MG63 (cell line): ENCODE data around the gene DNASE1L3. TPM values are rescaled to one million over a fixed set of nuclear protein-coding genes. Genes with fewer than 3 reads are reported as not detected.

Experiments used
- DNase-seq: peaks from one replicate; pipeline ENCODE4 v3.0.0-alpha.2; 2020
- H3K27me3 ChIP-seq: fragments of 250-450 bp; sonication (Bioruptor Pico); 2 replicates; pipeline ENCODE4 v1.5.1; 2020; ENCODE audit warnings: mild to moderate bottlenecking, moderate library complexity
- H3K36me3 ChIP-seq: fragments of 250-450 bp; sonication (Bioruptor Pico); 2 replicates; pipeline ENCODE4 v1.5.1; 2020; ENCODE audit warnings: mild to moderate bottlenecking, moderate library complexity
- H3K4me3 ChIP-seq: fragments of 250-450 bp; sonication (Bioruptor Pico); 2 replicates; pipeline ENCODE4 v1.5.1; 2020; ENCODE audit warnings: mild to moderate bottlenecking, moderate library complexity
- H3K9me3 ChIP-seq: fragments of 250-450 bp; sonication (Bioruptor Pico); 2 replicates; pipeline ENCODE4 v1.5.1; 2020; ENCODE audit warnings: mild to moderate bottlenecking, moderate library complexity
- total RNA-seq: library from RNA; depleted of rRNA; stranded (reverse); fragments of >200 nt; shearing (Covaris generic); gene quantifications from 2 replicates; pipeline ENCODE4 v1.2.3, GENCODE V29; 2014; ENCODE audit warnings: low replicate concordance

DNASE1L3 gene
- total RNA-seq, 1 experiment from 2014 or later: not detected

DNA sequence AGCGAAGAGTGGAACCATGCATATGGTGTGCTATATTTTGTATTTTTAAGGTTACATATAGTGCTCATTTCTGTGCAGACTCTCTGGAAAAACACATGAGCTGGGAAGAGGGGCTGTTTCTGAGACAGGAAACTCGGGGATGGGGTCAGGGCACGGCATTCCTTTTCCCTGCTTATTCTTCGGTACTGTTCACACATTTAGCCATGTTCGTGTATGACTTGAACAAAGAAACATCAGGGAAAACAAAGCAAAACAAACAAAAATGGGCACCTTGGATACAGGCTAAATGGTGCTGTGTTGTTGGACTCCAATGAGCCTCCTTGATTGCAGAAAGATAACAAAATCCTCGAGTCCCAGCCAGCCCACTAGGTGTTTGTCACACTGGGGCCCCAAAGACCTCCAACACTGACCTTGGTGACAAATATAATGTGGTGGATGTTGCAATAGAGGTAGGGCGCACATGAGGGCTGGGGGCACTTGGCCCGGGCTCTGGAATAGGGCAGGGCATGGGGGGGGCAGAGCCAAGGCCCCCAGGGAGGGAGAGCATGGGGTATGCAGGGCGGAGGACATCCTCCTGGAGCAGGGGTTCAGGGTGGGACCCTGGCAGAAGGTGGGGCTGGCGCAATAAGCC lies 19.3 kb downstream of the DNASE1L3 start:
- no peaks in the 10 kb centered on the region for H3K9me3 ChIP-seq

DNA sequence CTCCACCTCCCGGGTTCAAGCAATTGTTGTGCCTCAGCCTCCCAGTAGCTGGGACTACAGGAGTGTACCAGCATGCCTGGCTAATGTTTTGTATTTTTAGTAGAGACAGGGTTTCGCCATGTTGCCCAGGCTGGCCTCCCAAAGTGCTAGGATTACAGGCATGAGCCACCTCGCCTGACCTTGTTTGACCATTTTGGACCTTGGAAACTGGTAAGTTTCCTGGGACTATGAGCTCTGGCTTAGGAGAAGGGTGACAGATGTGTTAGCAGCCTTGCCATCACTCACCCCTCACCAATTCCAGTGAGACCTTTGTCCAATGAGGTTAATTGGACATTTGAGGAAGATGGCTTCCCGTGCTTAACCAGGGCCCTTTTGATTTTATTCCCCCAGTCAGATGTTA lies 19.9 kb downstream of the DNASE1L3 start:
- no peak for DNase-seq
- H3K36me3 ChIP-seq: no peaks in the 10 kb centered on the region
- no peaks in the 10 kb centered on the region for H3K27me3 ChIP-seq
- no peak overlapping the region for H3K4me3 ChIP-seq
- H3K9me3 ChIP-seq: no peaks in the 10 kb centered on the region

More for the DNA sequence above, 19.3 kb downstream of the DNASE1L3 start:
- DNase-seq: no peak
- Histone ChIP-seq H3K27me3 (no peaks in the 10 kb centered on the region), H3K4me3 (no peak overlapping the region), H3K36me3 (no peaks in the 10 kb centered on the region)

DNA sequence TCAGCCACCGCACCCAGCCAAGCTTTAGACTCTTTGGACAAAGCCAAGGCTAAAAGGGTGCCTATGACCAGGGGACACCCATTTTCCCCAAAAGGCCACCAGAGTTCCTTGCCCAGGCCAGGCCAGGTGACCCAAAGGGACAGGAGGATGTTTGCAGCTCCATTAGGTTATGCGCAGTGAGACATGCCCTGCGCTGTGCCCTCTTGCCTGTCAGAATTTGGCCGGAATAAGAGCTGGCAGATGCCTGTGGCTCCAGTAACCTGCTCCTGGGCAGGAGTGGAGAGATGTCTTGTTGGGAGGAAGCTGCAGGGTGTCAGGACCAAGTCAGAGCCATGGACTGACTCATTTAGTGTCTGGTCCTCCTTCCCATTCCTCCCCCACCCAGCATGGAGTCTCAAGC lies 20.5 kb downstream of the DNASE1L3 start:
- Histone ChIP-seq H3K4me3 (no peak overlapping the region), H3K9me3 (no peaks in the 10 kb centered on the region), H3K36me3 (no peaks in the 10 kb centered on the region), H3K27me3 (no peaks in the 10 kb centered on the region)
- DNase-seq: no peak

DNA sequence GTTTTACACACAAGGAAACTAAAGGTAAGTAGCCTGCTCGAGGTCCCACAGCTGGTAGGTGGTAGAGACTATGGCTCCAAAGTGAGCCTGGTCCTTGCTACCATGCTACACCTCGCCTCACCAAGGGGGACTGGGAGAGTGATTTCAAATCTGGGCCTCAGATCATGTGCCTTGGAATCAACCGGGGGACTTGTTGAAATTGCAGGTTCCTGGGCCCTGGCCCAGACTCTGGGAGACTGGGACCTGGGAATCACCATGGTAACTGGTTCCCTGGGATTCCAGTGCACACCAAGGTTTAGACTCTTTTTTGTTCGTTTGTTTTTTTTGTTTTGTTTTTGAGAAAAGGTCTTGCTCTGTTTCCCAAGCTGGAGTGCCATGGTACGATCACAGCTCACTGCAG lies 21.1 kb downstream of the DNASE1L3 start:
- no peak for DNase-seq
- Histone ChIP-seq H3K36me3 (no peaks in the 10 kb centered on the region), H3K9me3 (no peaks in the 10 kb centered on the region), H3K27me3 (no peaks in the 10 kb centered on the region), H3K4me3 (no peak overlapping the region)

DNA sequence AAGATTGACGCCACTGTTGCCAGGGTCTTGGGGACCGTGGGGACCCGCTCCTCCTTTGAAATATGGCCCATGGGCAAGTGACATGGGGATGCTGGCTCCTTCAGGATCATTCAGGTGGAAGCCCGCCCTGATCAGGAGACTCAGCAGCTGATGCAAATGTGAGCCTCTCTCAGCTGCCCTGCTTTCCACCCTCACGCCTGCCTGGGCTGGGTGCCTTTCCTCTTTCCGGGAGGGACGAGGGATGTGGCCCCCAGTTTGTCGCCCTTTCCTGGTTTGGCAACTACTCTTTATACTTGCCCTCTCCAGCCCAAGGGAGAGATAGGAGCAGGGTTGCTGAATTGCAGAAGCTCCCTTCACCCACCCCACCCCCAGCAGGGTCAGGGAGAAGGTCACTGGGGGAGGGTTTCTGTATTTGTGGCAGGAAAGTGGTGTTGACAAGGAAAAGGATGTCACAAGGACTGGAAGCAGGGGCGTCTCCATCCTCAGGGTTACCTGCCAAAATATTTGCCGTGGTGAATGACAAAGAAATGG lies 21.8 kb downstream of the DNASE1L3 start:
- H3K27me3 ChIP-seq: no peaks in the 10 kb centered on the region
- no peak for DNase-seq
- no peaks in the 10 kb centered on the region for H3K9me3 ChIP-seq

DNA sequence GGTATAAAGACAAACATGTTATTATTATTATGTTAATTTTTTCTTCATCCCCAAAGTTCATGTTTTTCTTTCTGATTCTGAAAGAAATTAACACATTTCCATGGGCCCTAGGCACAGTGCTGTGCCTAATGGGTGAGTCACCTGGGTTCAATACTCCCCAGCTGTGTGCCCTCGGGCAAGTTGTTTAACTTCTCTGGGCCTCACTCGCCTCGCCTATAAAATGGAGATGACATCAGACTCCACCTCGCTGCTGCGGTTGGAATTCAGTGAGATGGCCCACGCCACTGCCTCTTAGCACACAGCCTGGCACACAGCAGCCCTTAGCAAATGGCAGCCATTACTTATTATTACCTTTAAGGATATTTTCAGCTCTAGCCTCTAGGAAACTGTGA lies 22.6 kb downstream of the DNASE1L3 start:
- H3K4me3 ChIP-seq: no peak overlapping the region
- no peaks in the 10 kb centered on the region for H3K27me3 ChIP-seq
- no peaks in the 10 kb centered on the region for H3K36me3 ChIP-seq
- no peaks in the 10 kb centered on the region for H3K9me3 ChIP-seq
- DNase-seq: no peak

More for the DNA sequence above, 21.8 kb downstream of the DNASE1L3 start:
- H3K4me3 ChIP-seq: no peak overlapping the region
- no peaks in the 10 kb centered on the region for H3K36me3 ChIP-seq

DNA sequence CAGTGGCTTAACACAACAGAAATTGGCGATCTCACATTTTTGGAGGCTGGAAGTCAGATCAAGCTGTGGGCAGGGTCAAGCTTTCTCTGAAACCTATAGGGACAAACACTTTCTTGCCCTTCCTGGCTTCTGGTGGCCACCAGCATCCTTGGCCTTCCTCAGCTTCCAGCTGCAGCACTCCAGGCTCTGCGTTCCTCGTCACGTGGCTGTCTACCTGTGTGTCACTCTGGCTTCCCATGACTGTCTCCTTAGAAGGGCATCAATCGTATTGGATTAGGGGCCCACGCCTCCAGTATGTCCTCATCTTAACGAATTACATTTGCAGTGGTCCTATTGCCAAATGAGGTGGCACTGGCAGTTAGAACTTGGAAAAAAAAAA lies 25.8 kb downstream of the DNASE1L3 start:
- no peak for DNase-seq
- H3K27me3 ChIP-seq: no peaks in the 10 kb centered on the region
- H3K4me3 ChIP-seq: no peak overlapping the region
- no peaks in the 10 kb centered on the region for H3K36me3 ChIP-seq
- no peaks in the 10 kb centered on the region for H3K9me3 ChIP-seq

DNA sequence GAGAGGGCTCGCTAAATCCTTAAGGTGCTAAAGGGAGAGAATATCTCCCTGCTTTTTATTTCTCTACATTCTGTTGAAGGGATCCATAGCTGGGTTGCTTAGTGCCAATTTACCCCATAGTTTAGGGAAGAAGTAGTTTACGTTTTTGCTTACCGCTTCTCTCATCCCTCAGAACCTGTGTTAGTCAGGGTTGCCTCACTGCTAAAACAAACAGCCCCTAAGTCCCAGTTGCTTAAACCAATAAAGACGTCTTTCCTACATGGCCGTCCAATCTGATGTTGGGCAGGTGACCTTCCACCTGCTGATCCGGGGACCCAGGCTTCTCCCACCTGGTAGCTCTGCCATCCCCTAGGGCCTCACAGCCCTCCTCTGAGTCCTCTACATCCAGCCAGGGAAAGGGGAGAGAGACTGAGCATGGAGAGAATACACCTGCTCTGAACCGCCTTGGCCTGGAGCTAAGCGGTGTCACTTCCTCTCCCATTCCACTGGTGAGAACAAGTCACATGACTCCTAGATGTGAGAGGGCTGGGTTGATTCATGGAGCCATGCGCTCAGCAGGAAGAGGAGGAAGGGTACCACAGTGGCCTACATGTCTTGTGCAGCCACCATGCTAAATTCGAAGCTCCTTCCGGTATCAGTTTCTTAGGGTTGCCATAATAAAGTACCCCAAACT lies 26.3 kb downstream of the DNASE1L3 start:
- no peak for DNase-seq
- no peak overlapping the region for H3K4me3 ChIP-seq
- H3K9me3 ChIP-seq: no peaks in the 10 kb centered on the region
- no peaks in the 10 kb centered on the region for H3K36me3 ChIP-seq
- no peaks in the 10 kb centered on the region for H3K27me3 ChIP-seq

DNA sequence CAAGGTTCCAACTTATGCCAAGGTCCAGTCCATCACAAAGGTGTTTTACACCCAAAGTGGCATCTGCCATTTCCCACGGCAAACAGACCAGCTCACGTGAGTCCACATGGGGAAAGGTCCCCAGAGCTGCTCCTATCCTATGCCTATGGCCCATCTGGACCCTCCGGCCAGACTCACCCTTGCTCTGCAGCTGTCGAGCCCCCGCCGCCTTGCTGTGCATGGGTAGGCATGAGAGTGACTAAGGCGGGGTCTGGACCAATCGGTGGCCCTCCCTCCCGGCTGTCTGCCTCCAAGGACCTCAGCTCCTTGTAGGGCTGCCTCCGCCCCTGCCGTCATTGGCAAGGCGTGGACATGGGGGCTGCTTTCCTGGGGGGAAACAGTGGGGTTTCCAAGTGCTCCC lies 26.9 kb downstream of the DNASE1L3 start:
- DNase-seq: no peak
- H3K27me3 ChIP-seq: no peaks in the 10 kb centered on the region

DNA sequence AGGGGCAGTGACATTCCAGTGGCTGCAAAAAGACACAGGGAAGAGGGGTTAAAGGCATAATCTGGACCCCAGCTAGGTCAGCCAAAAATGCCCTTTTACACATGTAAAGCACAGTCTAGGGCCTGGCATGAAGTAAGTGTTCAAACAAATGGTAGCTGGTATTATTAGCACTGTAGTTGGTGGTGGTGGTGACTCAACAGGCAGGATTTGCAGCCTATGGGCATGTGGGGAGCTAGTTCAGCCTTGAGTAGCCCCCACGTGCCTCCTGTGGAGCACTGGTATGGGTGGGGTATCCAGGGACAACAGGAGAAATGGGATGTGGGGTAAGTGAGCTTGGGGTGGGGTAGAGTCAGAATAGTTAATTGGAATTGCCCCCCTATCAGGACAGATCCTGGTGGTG lies 27.6 kb downstream of the DNASE1L3 start:
- Histone ChIP-seq H3K36me3 (no peaks in the 10 kb centered on the region), H3K27me3 (no peaks in the 10 kb centered on the region), H3K9me3 (no peaks in the 10 kb centered on the region), H3K4me3 (no peak overlapping the region)
- no peak for DNase-seq

More for the DNA sequence above, 26.9 kb downstream of the DNASE1L3 start:
- Histone ChIP-seq H3K36me3 (no peaks in the 10 kb centered on the region), H3K9me3 (no peaks in the 10 kb centered on the region), H3K4me3 (no peak overlapping the region)

DNA sequence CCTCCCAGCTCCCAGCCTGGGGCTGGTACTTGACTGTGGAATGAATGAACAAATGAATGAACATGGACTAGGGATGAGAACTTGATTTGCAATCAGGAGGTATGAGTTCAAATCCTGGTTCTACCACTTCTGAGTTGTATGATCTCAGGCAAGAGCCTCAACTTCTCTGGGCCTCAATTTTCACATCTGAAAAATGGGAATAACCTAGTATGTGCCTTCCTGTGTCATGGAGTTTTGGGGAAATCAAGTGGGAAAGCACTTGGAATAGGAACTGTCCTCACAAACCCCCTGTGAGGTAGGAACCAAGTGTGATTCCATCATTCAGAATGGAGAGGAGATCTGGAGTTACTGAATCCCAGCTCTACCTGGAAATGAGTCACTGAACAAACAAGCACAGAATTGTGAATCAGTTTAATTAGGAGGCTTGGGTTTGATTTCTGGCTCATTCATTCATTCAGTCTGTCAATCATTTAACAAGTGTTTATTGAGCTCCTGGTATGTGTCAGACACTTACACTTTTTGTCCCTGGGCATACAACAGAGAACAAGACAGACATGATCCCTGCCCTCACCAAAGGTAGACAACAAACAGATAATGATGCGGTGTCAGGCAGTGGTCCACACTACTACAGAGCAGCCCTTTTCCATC lies 29.7 kb downstream of the DNASE1L3 start:
- no peak for DNase-seq
- Histone ChIP-seq H3K4me3 (no peak overlapping the region), H3K9me3 (no peaks in the 10 kb centered on the region)

DNA sequence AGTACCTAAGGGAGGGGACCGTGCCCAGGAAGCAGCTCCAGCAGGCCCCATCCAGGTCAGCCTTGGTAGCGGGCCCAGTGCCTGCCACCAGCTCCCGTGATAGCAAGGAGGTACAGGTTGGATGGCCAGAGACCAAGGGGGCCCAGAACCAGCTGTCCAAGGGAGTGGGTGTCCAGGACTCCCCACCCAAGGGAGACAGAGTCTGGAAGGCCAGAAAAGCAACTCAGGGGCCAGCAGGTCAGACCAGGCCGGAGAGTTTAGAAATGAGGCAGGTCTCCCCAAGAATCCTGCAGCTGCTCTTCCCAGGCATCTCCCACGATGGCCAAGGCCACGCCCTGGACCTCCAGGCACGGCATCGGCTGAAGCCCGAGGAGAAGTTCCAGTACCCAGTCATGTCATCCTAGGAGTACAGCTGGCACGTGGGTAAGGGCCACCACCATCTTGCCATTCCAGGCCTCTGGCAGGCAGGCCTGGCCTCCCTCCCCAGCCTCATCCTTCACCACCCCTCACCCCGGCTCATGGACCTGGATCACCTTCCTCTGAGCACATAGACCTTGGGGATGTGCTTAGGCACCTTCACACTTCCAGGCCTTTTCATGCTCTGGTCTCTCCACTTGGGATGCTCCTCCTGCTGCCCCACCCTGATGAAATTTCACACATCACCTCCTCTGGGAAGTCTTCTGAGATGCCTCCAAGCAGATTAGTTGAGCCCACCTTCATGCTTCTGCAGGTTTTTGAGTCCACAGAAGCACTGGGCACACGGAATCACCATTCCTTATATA lies 30.5 kb downstream of the DNASE1L3 start:
- no peaks in the 10 kb centered on the region for H3K36me3 ChIP-seq
- H3K4me3 ChIP-seq: no peak overlapping the region
- H3K27me3 ChIP-seq: no peaks in the 10 kb centered on the region
- no peak for DNase-seq
- no peaks in the 10 kb centered on the region for H3K9me3 ChIP-seq

More for the DNA sequence above, 29.7 kb downstream of the DNASE1L3 start:
- H3K36me3 ChIP-seq: no peaks in the 10 kb centered on the region
- no peaks in the 10 kb centered on the region for H3K27me3 ChIP-seq

DNA sequence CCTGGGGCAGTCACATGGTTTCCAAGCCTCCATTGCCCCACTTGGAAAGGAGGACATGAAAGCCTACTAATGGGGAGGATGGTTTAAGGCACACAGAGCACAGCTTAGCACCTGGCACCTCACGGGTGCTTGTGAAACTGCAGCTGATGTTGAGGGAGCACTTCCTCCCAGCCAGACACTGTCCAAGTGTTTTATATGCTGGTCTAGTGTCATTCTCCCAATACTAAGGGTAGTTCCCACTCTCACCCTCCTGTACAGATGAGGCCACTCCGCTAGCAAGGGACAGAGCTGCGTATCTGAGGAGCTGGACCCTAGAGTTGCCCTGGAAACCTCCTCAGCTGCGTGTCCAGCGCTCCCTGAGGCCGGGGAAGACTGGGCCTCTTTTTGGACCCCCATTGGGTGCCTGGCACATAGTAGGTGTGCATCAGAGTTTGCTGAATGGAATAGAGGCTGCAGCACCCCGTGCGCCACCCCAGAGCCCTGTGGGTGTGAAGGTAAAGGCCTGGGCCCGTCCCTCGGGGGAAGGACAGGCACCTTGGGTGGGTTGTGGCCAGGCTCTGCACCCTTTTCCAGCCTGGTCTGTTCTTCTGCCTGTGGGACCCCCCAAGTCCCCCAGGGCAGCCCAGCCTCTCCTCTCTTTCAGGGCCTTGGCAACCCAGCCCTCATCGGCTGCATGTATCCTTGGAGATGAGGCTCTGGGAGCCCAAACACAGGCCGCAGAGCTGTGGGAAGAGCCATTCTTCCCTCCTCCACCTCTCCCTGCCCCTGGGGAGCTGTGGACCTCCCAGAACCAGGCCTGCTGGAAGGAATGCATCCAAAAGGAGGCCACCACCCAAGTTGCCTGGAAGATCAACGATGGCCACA lies 31.3 kb downstream of the DNASE1L3 start:
- H3K9me3 ChIP-seq: no peaks in the 10 kb centered on the region
- H3K36me3 ChIP-seq: no peaks in the 10 kb centered on the region
- no peak overlapping the region for H3K4me3 ChIP-seq
- no peaks in the 10 kb centered on the region for H3K27me3 ChIP-seq
- no peak for DNase-seq

DNA sequence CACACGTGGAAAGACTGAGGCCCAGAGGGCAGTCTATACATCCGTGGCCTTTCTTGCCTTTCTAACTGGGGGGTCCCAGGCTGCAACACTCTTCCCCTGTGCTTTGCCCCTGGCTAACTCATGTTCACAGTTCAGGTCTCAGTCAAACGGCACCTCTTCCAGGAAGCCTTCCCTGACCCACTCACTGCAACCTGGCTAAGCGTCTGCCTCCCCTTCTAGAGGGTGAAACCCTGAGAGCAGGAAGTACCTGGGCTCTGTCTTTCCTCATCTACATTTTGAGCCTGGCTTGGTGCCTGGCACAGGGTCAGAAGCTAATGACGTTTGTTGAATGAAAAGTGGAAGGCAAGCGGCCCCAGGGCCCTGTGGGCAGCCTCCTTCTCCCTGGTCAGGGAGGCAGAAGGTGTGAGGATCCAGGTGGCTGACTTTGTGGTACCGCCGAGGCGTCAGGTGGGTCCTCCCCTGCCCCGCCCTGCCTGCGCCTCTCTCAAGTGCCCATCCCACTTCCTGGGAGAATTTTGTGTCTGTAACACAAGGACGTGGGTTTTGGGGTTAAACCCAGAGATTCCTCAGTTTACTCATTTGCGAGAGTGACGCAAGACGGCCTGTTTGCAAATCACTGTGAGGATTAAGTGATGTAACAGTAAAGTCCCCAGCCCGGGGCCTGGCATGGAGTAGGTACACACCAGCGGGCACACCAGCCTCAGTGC lies 32.1 kb downstream of the DNASE1L3 start:
- Histone ChIP-seq H3K36me3 (no peaks in the 10 kb centered on the region), H3K9me3 (no peaks in the 10 kb centered on the region), H3K27me3 (no peaks in the 10 kb centered on the region), H3K4me3 (no peak overlapping the region)
- no peak for DNase-seq

DNA sequence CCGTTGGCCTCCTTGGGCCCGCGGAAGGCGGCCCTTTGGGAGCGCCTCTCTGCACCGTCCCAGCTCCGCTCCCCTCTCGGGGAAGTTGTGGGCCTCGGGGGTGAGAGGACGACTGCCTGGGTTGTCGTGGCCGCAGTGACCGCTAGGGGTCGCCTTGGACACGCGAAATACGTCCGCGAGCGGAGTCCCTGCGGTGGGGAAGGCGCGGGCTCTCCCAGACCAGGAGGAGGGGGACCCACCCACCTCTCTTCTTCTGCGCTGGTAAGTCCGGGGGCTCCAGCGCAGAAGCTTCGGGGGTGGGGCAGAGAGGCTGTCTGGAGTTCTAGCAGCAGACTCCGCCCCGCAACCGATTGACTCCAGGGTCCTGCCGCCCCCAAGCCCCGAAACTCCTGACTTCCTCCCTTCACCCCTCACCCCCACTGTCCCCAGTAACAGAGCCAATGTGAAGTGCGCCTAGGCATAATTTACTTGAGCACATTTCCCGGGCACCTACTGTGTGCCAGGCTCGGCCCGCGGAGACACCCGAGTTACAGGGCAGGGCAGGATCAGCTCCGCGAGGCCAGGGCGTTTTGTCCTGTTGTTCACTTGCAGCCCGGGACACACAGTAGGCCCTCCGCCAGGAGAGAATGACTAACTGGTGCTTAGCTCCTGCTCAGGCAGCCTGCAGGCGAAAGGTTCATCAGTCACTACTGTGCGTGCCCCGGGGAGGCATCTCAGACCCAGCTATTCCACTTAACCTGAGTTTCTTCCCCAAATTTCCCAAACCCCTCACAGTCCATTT lies 32.8 kb downstream of the DNASE1L3 start:
- Histone ChIP-seq H3K27me3 (no peaks in the 10 kb centered on the region), H3K4me3 (peak overlapping the region; percentile 44), H3K9me3 (no peaks in the 10 kb centered on the region), H3K36me3 (no peaks in the 10 kb centered on the region)
- DNase-seq: peak; percentile 79
